Glomerular endothelial cell (primary cell): ENCODE data around the gene PDCL2. TPM values are rescaled to one million over a fixed set of nuclear protein-coding genes. Genes with fewer than 3 reads are reported as not detected.

ENCODE experiments used
- DNase-seq: peaks from one replicate; pipeline ENCODE4 v3.0.0-alpha.2; 2011; ENCODE audit warnings: low read depth, low spot score; ENCODE audit errors: extremely low read depth
- total RNA-seq: library from RNA; depleted of rRNA; stranded (reverse); fragments of >200 nt; gene quantifications from 2 replicates; pipeline ENCODE4 v1.2.3, GENCODE V29; 2015

Gene PDCL2
- total RNA-seq, 1 donor from 2014 or later: not detected

DNA sequence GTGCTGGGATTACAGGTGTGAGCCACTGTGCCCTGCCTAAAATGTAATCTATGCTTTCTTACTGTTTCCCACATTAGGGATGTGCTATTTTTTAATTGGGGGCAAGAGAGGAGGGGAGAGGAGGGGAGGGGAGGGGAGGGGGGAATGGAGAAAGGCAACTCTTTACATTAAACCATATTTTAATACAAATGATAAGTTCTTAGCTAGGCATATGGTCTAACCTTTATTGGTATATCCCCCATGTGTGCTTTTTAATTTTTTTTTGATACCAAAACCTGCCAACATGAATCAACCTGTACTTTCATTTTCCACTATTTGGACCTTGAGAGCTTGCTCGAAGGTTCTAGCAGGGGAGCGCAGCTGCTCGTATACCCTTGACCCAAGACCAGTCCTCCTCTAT, 51.8 kb downstream of the PDCL2 start:
- DNase-seq: no peak

DNA sequence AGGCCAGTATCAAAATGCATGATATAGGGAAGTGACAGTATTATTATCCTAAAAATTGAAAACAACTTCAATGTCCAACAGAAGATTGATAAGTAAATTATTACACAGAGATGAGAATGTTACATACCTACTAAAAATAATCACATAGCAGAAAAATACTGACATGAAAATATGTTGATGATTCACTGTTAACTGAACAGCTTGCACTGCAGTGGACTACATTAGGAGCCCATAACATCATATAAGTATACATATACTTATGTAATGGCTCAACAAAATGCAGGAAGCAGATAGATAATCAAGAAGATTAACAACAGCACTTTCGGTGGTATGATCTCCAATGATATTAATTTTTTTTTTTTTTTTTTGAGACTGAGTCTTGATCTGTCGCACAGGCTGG, 52.4 kb downstream of the PDCL2 start:
- no peak for DNase-seq

DNA sequence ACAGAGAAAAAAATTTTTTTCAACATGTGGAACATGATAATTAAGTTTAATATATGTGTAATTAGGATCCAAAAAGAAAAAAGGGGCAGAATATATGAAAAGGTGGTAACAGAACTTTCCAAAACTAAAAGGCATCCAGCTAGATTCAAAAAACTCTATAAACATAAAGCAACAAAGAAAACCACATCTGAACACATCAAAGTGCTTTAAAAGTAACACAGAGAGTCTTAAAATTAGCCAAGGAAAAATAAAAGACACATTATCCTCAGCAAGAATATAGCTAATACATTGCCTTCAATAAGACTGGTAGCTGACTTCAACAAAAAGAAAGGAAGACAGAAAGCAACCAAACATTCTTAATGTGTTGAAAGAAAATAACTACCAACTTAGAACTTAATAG, 53.5 kb downstream of the PDCL2 start:
- no peak for DNase-seq

DNA sequence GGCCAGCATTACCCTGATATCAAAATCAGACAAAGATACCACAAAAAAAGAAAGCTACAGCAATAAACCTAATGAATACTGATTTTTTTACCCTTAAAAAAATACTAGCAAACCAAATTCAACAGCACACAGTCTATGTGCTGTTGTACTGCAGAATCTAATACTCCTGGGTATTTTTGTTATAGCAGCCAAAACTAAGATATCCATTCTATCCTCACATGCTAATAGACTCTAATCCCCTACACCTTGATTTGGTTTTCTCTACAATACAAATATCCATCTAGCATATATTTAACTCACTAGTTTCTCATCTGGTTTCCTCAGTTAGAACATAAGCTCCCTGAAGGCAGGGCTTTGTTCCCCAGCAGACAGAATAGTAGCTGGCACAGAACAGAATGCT, 57.7 kb downstream of the PDCL2 start:
- no peak for DNase-seq

DNA sequence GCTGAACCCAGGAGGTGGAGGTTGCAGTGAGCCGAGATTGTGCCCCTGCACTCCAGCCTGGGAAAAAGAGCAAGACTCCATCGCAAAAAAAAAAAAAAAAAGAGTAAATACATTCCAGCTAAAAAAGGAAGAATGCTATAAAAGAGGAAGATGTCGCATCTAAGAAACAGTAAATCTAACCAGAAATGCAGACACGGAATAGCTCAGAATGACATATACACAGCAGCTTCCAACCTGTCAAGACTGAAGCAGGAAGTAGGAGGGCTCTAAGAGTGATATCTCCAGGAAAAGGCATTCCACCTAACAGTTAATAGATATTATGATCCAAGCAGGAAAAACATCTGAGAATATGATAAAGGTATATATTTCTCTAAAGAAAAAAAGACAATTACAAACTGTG, 61.4 kb downstream of the PDCL2 start:
- DNase-seq: no peak

DNA sequence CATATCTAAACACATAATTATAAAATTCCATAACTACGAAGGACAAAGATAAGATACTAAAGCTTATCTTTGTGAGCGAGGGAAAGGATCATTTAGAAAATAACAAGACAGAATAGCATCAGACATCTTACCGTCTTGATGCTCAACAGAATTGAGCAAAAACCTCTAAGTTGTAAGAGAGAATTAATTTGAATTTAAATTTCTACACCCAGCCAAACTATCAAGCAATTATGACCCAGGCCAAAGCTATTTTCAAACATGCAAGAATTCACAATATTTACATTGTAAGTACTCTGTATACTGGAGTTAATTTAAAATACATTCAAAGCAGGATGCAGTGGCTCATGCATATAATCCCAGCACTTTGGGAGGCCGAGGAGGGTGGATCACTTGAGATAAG, 61.9 kb downstream of the PDCL2 start:
- DNase-seq: no peak

DNA sequence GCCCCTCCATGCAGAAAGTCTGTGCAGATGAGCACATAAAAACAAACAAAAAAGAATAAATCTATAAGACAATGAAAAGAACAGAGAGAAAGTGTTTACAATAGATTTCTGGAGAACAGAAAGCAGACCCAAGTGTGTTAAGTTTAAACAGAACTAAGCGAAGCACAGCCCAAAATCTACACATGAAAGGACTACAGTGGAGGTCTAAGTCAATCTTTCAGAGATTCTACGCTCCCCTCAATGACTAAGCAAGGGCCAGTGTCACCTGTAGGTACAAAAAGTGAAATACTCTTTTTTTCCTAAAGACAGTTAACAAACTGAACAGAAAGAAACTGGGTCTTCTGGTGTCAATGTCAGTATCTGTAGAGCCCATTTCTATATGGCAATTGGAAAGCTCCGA, 63.6 kb downstream of the PDCL2 start:
- no peak for DNase-seq

DNA sequence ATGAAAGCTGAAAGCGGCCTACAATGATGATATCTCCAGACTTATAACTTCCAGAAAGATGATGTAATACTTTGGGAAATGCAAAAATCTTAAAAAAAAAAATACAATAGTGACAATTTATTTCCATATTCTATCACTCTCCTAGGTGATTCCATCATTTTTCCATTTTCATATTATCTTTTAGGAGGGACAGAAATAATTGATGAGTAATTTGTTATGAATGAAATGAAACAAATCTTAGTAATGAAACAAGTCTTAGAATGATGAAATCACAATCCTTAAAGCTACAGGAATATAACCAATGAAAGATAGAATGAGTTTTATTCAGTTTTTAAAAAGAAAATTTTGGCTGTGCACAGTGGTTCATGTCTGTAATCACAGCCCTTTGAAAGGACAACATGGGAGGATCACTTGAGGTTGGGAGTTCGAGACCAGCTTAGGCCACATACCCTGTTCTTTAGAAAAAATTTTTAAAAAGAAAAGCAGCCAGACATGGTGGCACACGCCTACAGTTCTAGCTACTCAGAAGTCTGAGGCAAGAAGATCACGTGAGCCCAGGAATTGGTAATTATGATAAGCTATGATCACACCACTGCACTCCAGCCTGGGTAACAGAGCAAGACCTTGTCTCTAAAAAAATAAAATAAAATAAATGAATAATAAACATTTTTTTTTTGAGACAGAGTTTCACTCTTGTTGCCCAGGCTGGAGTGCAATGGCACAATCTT, 67.0 kb downstream of the PDCL2 start:
- no peak for DNase-seq

DNA sequence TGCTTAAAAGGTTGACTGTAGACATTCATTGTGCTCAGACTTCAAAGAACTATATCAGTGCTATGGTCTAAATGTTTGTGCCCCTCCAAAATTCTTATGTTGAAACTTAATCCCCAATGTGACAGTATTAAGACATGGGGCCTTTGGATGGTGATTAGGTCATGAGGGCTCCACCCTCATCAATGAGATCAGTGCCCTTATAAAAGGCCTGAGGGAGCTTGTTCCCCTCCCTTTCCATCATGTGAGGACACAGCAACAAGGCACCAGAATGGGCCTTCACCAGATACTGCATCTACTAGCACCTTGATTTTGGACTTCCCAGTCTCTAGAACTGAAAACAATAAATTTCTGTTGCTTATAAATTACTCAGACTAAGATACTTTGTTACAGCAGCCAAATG, 73.6 kb downstream of the PDCL2 start:
- no peak for DNase-seq

DNA sequence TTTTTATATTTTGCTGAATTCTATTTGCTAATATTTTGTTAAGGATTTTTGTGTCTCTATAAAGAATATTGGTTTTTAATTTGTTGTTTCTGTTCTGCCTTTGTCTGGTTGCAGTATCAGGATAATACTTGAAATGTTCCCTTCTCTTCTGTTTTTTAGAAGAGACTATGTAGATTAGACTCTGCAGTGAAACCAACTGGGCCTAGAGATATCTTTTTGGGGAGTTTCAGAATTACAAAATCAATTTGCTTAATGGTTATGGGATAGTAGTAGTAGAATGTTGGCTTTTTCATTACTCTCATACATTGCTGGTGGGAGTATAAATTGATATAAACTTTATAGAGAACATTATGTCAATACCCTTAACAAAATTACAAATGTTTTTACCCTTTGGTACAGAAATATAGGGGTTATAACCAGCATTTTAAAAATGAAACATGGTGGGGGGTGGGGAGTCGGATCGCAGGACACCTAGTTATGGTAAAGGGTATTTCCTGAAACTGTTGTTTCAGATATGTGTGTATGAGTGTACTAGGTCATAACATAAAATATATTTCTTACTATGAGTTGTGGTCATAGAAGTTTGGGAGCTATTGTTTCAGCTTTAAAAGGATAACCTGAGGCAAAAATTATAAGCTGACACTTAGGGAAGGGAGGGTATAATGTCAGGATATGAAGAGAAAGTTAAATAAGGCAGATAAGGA, 74.4 kb downstream of the PDCL2 start:
- DNase-seq: no peak

DNA sequence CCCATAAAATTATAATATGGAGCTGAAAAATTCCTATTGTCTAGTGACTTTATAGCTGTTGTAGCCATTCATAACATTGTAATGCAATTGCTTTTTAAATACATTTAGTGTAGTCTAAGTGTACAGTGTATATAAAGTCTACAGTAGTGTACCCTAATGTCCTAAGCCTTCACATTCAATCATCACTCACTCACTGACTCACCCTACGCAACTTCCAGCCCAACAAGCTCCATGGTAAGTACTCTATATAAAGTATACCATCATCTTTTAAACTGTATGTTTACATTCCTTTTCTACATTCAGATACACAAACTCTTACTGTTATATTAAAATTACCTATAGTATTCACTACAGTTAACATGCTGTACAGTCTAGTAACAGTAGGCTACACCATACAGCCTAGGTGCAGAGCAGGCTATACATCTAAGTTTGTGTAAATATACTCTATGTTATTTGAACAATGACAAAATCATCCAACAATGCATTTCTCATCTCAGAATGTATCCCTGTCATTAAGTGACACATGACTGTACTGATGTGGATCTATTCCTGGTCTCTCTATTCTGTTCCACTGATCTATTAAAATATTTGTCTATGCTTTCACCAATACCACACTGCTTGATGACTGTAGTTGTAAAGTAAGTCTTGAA, 79.0 kb downstream of the PDCL2 start:
- no peak for DNase-seq

DNA sequence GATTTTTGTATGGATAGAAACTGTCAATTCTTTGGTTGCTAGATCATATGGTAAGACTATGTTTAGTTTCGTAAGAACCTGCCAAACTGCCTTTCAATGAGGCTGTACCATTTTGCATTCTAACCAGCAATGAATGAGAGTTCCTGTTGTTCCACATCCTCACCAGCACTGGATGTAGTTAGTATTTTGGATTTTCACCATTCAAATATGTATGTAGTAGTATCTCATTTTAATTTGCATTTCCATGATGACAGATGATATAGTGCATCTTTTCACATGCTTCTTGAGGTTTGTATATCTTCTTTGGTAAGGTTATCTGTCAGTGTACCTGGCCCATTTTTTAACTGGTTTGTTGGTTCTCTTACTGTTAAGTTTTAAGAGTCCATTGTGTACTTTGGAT, 80.0 kb downstream of the PDCL2 start:
- DNase-seq: no peak

DNA sequence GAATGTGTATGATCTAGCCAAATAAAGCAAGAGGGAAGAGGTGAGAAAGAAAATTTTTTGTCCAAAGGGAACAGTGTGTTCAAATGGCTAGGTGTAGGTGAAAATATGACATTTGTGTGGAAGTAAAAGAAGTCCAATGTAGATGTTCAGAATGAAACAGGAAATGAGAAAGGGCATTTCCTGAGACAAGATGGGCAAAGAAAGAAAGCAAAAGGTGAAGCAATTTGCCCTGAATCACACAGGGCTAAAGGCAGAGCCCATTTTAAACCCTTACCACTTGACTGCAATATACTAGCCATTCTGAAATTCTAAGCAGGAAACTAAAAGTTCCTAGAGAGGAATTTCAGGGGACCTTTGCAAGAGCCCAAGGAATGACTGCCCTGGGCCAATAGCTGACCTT, 81.4 kb downstream of the PDCL2 start:
- DNase-seq: no peak

DNA sequence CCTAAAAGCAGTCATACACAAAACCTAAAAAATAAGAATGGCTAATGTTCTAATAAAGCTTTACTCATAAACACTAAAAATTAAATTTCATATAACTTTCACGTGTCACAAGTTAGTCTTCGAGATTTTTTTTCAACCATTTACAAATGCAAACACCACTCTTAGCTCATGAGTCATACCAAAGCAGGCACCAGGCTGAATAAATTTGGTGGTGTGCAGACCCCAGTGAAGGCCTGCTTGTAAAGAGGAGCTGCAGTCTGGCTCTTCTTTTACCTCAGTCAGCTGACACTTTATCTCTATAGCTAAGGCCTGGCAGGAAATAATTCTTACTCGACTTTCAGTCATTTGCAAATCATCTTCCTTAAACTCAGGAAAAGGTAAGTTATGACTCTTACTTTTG, 82.8 kb downstream of the PDCL2 start:
- no peak for DNase-seq

DNA sequence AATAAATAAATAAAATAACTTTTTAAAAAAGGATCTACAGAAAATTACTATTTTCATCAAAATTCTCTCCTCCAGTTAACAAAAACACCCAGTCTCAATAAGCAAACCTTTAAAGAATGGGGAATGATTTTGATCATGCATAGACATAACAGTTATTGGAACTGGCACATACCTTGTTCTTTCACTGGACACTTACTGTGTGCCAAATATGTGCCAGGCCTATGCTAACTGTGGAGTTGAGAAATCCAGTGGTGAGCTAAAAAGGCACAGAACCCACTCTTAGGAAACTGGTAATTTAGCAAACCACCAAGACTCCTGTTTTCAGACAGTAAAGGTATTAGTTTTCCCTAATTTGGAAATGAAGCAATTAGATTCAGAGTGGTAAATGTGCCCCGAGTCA, 84.4 kb downstream of the PDCL2 start:
- no peak for DNase-seq

Other genes starting within 250 kb of the PDCL2 start
- 16.9 and 18.6 TPM in 2 replicates for gene SRD5A3, start 246.0 kb downstream of the PDCL2 start, total RNA-seq
- 151 and 228 TPM in 2 replicates for gene TMEM165, start 196.3 kb downstream of the PDCL2 start, total RNA-seq
- gene CLOCK, start 45.3 kb downstream of the PDCL2 start, total RNA-seq: 15.2 and 23.8 TPM in 2 replicates
- 0.58 and 1.7 TPM in 2 replicates for gene NMU, start 44.1 kb upstream of the PDCL2 start, total RNA-seq
- gene EXOC1L, start 227.5 kb upstream of the PDCL2 start, total RNA-seq: not detected in 2 replicates